HG03439 (cell line): Measurements from ENCODE around the gene SLC13A1.
"Not testable (repeated sequence)": the region's sequence is repeated elsewhere in the genome, so short reads cannot be mapped to it uniquely, and the experiment has no call there.

ENCODE experiments used
- ATAC-seq: cut with Tn5 transposase; IDR thresholded peaks from one replicate; pipeline ENCODE4 v1.9.1; 2021; ENCODE audit warnings: mild to moderate bottlenecking, moderate library complexity; ENCODE audit not compliant: unreplicated experiment

The SLC13A1 gene

DNA sequence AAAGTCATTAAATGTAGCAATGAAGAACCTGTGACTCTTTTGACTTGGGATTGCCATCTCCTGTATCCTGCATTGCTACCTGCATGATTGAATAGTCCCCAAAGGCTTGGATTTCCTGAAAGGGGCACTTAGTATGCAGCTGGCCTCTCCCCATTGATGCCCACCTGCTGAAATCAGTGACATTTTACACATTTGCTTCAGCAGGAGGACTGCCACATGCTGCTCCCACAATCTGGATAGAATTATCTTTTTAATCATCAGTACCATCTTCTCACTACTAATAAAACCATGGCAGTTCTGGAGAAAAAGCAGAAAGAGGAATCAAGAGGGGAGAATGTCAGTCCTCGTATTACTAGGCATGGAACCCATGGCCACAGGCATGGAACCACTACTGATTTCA, 67.8 kb downstream of the SLC13A1 start:
- no peak for ATAC-seq

DNA sequence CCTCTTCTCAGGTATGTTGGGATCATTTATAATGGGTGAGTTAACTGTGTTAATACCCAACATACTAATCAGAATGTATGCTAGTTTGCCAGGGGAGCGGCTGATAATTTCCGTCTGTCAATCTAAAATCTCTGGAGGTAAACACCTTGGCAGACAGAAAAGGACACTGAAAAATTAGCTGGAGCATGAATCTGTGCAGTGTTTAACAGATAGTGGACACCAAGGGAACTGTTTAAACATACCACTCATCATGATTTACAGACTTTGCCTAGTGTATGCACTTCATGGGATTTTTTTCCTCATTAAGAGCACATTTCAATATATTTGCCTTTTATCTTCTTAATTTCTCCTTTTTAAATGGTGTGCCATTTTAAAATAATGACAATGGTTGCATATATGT, 68.2 kb downstream of the SLC13A1 start:
- ATAC-seq = no peak

DNA sequence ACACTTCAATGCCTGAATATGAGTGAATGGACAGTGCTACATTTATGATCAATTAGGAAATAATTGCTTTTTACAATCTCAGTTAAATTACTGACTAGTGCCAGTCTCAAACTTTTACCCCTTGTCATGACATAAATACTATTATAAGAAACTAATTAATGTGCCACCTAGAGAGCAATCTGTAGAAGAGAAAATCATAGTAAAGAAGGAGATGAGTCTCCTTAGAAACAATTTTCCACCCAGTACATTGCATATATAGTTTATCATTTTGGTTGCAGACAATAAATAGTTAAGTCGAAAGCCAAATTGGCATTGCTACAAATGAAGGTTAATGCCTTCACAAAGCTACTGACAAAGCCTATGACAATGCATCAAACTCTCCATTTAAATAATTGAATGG, 68.6 kb downstream of the SLC13A1 start:
- ATAC-seq = no peak

DNA sequence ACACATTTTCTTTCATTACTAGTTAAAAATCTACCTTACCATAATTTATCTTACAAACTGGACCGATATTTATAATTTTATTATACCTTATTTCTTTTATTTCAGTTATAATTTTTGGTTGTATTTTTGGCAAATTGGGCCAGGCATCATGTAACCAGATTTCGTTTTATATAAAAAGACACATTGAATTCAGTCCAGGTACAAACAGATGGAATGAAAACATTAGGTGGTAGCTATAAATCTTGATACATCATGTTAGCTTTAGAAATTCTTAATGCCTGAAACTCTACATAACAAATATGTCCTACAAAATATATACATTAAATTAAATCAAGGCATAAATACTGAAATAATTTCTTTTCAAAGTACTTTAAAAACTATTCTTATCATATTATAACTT, 73.1 kb downstream of the SLC13A1 start:
- no peak for ATAC-seq

DNA sequence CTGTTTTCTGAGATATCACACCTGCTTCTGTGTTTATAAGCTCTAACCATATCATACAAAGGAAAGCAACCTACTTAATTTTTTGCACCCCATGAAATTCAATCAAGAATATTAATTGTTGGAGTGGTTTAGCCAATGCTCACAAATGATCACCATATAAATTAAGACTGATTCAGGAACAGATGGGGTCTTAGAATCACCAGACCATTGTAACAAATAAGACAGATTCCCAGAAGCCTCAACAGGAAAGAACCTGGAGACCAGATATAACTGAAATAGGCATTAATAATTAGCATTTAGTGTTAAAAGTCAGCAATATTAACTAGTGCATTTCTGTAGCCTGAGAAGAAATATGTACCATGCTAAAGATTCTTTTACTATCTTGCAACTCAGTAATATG, 73.6 kb downstream of the SLC13A1 start:
- no peak for ATAC-seq

DNA sequence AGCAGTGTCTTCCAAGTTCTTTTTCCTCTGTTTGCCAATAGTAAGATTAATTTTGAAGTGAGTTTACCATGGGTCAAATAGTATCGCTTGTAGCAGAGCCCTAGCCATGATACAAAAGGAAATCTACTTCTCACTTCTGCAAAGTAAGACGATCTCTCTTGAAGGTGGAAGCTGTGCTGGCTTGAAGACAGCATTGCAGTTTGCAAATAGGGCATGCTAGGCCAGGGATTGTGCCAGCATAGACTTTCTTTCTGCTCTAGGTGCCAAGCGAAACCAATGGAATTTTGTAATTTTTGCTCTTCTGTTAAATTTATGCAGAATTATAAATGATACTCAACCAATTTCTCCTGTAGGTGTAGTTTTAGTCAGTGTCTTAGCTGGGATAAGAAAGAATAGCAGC, 74.5 kb downstream of the SLC13A1 start:
- ATAC-seq = no peak

DNA sequence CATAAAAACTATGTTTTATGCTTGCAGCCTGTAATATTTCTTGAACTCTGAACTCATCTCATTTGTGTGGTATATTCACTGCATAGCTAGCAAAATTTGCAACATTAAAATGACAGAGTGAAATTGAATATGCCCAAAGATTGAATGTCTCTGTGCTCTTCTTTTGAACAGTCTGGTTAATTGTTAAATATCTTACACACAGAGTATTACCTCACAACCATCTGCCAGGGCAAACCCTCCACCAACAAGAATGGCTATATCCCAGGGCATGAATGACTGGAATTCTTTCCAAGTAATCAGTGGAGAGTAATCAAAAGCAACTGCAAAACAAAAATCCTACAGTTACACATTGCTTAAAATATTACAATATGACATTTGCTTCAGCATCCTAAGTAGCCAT, 76.9 kb downstream of the SLC13A1 start:
- ATAC-seq = no peak

DNA sequence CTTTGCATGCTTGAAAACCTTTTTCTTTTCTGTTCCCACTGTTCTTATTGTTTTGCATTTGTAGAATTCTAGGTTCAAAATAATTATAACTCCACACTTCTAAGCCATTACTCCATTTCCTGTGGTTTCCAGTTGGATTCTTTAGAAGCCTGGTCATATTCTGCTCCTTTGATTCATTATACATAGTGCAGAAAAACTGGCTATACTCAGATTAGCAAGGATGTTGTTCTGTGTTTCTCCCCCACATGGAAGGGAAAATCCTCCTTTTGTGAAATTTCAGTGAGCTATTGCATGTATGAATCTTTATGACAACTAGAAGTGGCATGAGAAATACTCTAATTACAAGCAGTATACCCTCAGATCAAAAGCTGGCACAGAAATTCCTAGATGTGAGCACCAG, 79.5 kb downstream of the SLC13A1 start:
- no peak for ATAC-seq

DNA sequence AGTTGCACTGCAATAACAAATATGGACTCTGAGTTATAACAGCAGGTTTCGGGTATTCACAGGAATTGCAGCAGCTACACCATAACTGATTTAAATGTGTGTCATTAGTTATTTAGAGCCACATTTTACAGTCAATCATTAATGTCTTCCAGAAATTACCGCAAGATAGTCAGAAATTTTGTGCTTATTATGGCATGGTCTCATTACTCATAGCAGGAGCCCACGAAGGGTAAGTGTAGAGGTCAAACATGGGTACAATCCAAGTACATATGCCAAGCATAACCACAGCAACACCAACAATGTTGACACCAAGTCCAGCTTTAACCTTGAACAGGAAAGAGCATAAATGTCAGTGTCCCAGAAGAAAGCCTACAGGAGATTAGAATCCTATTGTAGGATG, 84.4 kb downstream of the SLC13A1 start:
- ATAC-seq = no peak

DNA sequence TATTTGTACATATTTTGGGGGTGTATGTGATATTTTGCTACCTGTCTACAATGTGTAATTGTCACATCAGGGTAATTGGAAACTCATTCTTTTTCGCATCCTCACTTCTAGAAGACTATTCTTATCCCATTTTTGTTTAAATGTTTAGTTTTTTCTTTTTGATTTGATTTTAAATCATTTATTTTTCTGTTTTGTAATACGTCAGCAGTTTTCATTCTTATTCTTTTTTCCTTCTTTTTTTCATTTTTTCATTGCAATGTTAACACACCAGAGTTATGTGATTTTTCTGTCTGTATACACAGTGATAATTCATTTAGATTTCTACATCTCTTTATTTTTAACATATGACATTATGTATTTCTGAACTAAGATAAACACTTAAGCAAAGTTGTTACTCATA, 85.5 kb downstream of the SLC13A1 start:
- no peak for ATAC-seq

DNA sequence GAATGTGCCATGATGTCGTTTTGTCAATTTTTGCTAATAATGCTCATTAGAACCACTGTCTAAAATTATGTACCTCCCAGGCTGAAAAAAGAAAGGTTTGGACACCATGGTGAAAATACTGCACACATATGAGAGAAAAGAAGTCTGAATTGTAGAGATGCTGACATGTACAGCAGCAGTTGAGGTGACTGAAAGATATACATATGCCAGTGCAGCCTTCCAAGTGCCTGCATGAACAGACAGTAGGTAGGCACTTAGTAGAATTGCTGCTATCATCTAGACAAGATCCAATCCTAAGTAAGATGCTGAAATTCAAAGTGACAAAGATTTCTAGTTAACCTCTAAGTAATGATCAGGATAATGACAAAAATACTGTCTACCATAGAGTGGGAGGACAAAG, 86.9 kb downstream of the SLC13A1 start:
- no peak for ATAC-seq

DNA sequence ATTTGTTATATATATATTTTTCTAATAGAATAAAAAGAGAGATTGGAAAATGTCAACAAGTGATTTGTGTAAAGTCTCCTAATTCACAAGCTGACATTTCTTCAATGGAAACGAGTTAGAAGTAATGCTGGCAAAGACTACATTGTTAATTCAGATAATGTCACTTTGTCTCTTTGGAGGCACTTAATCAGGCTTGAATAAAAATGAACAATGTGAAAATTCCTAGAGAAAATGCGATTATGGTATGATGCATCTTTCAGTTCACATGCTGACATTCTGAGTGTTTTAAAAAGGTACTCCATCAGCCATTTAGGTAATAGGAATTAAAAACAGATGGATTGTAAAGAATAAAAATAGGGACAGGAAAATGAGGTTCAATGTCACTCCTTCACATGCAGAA, 100.1 kb downstream of the SLC13A1 start:
- ATAC-seq = no peak

DNA sequence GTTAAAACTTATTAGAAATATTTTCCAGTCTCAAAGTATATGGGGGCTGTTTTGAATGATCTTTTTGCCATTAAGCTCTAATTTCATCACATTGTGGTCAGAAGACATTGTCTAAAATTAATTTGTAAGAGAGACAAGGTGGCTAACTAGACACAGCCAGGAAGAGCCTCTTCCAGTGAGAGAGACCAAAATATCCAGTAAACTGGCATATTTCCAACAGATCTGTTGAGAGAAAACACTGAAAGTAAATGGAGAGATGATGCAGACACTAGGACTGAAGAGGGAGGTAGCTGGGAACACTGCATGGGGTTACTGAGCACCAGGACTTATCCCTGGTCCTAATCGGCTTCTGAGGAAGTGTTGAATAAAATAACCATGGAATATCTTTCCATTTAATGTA, 102.8 kb downstream of the SLC13A1 start:
- no peak for ATAC-seq

DNA sequence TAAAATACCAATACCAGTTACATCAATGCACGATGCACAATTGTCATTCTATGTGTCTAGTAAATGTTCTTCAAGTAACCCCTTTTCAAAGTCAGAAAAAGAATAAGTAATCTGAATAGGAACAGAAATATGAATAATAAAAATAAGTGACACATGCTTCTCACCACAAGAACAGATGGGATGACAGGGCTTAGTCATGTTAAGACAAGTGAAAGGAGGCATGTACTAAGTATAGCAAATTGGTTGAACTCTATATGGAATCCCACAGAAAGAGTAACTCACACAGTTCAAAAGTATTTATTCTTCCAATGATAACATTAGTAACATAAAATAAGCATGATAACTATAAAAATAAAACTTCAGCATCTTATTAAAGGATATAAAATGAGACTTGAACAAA, 103.3 kb downstream of the SLC13A1 start:
- ATAC-seq = no peak

DNA sequence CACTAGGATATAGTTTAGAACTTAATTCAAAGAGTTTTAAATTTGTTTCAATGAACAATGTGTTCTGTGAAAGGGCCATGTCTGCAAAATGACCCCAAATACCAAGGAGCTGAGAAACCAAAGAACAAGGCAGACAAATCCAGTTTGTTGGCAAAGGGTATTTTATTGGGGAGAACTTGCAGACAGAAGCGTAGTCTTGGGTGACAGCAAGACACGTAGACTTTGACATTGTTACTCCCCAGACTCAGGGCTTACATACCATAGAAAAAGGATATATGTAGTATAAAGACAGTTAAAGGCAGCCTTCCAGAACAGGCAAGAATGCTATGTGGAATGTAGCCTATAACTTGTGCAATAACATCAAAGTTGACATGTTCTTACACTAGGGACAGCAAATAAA, 109.3 kb downstream of the SLC13A1 start:
- no peak for ATAC-seq

DNA sequence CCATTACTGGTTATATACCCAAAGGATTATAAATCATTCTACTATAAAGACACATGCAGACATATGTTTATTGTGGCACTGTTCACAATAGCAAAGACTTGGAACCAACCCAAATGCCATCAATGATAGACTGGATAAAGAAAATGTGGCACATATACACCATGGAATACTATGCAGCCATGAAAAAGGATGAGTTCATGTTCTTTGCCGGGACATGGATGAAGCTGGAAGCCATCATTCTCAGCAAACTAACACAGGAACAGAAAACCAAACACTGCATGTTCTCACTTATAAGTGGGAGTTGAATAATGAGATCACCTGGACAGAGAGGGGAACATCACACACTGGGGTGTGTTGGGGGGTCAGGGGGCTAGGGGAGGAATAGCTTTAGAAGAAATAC, 112.9 kb downstream of the SLC13A1 start:
- ATAC-seq = not testable (repeated sequence)

DNA sequence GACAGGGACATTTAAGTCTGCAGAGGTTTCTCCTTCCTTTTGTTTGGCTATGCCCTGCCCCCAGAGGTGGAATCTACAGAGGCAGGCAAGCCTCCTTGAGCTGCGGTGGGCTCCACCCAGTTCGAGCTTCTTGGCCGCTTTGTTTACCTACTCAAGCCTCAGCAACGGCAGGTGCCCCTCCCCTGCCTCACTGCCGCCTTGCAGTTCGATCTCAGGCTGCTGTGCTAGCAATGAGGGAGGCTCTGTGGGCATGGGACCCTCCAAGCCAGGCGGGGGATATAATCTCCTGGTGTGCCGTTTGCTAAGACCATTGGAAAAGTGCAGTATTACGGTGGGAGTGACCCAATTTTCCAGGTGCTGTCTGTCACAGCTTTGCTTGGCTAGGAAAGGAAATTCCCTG, 114.9 kb downstream of the SLC13A1 start:
- not testable (repeated sequence) for ATAC-seq

DNA sequence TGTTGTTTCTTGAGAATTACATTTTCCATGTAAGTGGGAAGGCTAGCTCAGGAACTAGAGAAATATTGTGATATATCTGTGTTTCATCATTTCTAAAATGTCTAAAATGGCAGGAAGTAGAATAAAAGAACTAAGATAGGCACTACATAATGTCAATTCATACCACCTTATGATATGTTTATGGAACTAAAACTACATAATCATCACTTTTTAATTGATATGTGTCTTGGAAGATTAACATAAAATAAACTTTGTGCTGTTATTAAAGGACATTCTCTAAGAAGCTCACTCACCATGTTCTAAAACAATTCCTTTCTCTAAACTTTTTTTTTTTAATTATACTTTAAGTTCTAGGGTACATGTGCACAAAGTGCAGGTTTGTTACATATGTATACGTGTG, 120.7 kb downstream of the SLC13A1 start:
- ATAC-seq = no peak

DNA sequence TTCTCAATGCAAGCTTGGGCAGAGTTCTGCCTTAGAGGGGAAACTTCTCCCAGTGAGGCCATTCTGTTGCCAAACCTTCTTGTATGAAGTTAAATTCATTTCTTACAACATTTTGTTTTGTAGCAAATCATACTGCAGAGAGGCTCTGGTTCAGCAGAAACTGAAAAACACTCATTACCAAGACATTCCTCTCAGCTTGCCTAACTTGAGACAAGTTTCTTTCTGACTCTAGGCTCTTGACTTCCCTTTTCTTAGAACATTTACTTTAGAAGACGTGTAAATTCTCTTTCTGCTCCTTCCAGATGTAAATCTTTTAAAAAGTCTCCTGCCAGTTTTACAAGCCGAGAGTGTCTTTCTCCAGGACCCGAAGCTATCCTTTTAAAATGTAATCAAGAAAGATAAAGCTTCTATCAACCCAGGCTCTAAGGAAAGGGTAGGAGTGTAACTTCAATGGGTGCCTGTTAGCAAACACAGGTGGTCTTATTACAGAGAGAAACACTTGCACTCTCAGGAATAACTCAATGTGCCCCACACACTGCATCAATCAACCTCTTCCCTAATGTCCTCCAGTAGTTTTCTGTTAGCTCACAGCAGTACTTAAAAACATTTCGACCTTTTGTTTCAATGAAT, 123.8 kb downstream of the SLC13A1 start:
- no peak for ATAC-seq

DNA sequence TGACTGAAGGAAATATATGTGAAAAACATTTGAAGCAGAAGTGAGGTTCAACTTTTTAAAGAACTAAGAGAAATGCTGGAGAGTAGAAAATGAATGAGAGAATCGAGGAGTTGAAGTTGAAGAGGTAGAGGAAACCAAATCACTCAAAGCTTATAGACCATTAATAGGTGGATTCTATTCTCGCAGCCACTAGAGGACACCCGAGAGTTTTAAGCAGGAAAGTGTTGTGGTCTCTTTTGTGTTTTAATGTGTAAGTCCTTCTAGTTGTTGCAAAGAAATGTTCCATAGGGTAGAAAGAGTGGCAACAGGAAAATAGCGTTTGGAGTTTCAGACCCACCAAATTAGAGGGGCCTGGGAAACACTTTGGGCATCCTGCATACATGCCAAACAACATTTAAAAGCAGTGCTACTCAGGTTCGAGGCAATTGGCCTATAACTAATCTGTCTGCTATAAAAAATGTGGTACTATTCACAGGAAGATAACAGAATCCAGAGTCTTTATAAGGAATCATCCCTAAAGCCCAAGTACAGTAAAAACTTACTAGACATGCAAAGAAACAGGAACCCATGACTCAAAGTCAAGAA, 129.0 kb downstream of the SLC13A1 start:
- ATAC-seq = no peak

DNA sequence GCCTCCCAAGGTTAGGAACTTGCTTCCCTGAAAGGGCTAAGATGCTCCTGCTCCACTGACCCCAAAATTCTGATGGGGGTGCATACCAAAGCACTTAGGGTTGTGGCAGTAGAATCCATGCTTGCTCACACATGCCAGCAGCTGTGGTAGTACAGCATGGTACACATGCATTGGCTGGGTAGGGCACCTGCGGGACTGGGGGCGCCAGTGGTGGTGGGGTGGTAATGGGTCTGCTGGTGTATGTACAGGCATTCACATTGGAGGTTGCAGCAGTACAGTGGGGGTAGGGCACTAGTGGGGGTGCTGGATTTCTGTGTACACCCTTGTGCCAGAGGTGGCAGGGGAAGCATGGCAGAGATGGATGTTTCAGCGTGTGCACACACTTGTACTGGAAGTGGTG, 132.0 kb downstream of the SLC13A1 start:
- no peak for ATAC-seq
